NCI-H446 treated with DMSO at 0.1 percent for 48 hours (cell line): ENCODE data around the gene SMIM24.

Experiments
- DNase-seq: peaks from one replicate; lab custom pipeline; 2025; lab: John Stamatoyannopoulos, UW

Gene SMIM24

GRCh38 chr19:3474010-3474409, 6.3 kb downstream of the SMIM24 start:
- no peak for DNase-seq

- DNase-seq: no peak
Observed at GRCh38 chr19:3471954-3472655, 8.2 kb downstream of the SMIM24 start.

- no peak for DNase-seq
Observed at GRCh38 chr19:3470500-3471128, 9.7 kb downstream of the SMIM24 start.

GRCh38 chr19:3469638-3470499, 10.5 kb downstream of the SMIM24 start:
- DNase-seq: no peak

GRCh38 chr19:3468211-3468610, 12.1 kb downstream of the SMIM24 start:
- no peak for DNase-seq

- DNase-seq: no peak
Observed at GRCh38 chr19:3467437-3468198, 12.7 kb downstream of the SMIM24 start.

- no peak for DNase-seq
Observed at GRCh38 chr19:3466635-3467034, 13.7 kb downstream of the SMIM24 start.

- DNase-seq: no peak
Observed at GRCh38 chr19:3465552-3465951, 14.8 kb downstream of the SMIM24 start.

GRCh38 chr19:3464587-3465235, 15.6 kb downstream of the SMIM24 start:
- DNase-seq: no peak

GRCh38 chr19:3463714-3464586, 16.4 kb downstream of the SMIM24 start:
- no peak for DNase-seq

- DNase-seq: no peak
Observed at GRCh38 chr19:3462991-3463713, 17.2 kb downstream of the SMIM24 start.

GRCh38 chr19:3459965-3460582, 20.3 kb downstream of the SMIM24 start:
- DNase-seq: no peak

GRCh38 chr19:3459089-3459881, 21.0 kb downstream of the SMIM24 start:
- no peak for DNase-seq

- DNase-seq: no peak
Observed at GRCh38 chr19:3458229-3459088, 21.9 kb downstream of the SMIM24 start.

- DNase-seq: no peak
Observed at GRCh38 chr19:3457528-3458228, 22.6 kb downstream of the SMIM24 start.

GRCh38 chr19:3456925-3457527, 23.3 kb downstream of the SMIM24 start:
- DNase-seq: no peak
